Lower lobe of right lung (tissue), 2 donors: ENCODE results near the gene KCNJ2. TPM values are rescaled to one million over a fixed set of nuclear protein-coding genes. Genes with fewer than 3 reads are reported as not detected.

Experiments used
- ATAC-seq, 2 donors: fragments of 200-7000 bp; cut with Tn5 transposase; one replicate each; pipeline ENCODE4 v1.9.1; 2020 to 2022; ENCODE audit warnings: mild to moderate bottlenecking in 2 of 2, moderate library complexity in 2 of 2
- DNase-seq: peaks from one replicate; pipeline ENCODE4 v3.0.0-alpha.2; 2020
- H3K27ac ChIP-seq: fragments of 200-600 bp; one replicate; pipeline ENCODE4 v1.8.0; 2022
- H3K27me3 ChIP-seq: fragments of 200-600 bp; one replicate; pipeline ENCODE4 v1.8.0; 2022; ENCODE audit warnings: low read depth
- H3K36me3 ChIP-seq: fragments of 200-600 bp; one replicate; pipeline ENCODE4 v1.8.0; 2022; ENCODE audit warnings: mild to moderate bottlenecking
- H3K4me1 ChIP-seq: fragments of 200-600 bp; one replicate; pipeline ENCODE4 v1.8.0; 2022
- H3K4me3 ChIP-seq: fragments of 200-600 bp; one replicate; pipeline ENCODE4 v1.8.0; 2022; ENCODE audit warnings: mild to moderate bottlenecking
- H3K9me3 ChIP-seq: fragments of 200-600 bp; one replicate; pipeline ENCODE4 v1.8.0; 2022
- intact Hi-C: fragments of 100-400 bp; cut with DNase I; formaldehyde crosslinking; loops from one replicate; pipeline ENCODE4 v1.11.0; 2022
- total RNA-seq: library from RNA; stranded (reverse); fragmentation: NEBNext Ultra II Directional; extraction: Animal tissue kit (Norgen Biotek cat#: 25700); gene quantifications from one replicate; pipeline ENCODE4 v1.2.1, GENCODE V29; 2021
- TF ChIP-seq, protein P1 (sequence below): fragments of 200-600 bp; IDR thresholded peaks from one replicate; pipeline ENCODE4 v1.8.0; 2022; ENCODE audit warnings: antibody characterized with exemption, mild to moderate bottlenecking
- donor health status: DM: no; HTN: yes; CAD: no; lungs with severe emphysema.

KCNJ2 gene
- total RNA-seq, 1 donor from 2014 or later = 15.6 TPM

DNA sequence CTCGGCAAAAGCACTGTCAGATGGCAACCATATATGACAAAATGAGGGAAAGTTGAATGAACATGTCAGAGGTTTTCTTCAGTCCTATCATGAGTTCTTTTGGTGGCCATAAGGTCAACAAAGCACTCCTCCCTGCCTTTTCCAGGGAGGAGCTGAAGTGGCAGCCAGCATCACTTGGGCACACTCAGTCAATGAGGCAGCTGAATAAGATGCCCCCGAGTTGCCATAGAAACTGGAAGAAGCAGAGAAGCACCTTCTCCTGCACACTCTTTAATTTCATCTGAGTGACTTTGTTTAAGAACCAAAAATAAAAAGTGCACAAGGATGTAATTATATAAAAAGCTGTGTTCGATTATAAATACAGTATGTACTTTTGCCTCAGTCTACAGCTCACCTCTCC lies 16.0 kb downstream of the KCNJ2 start:
- no peaks in the 10 kb centered on the region for H3K36me3 ChIP-seq
- H3K4me3 ChIP-seq = no peak overlapping the region
- no peaks in the 10 kb centered on the region for H3K4me1 ChIP-seq
- no peak for DNase-seq
- intact Hi-C loops = no loop called here
- H3K27ac ChIP-seq = no peak overlapping the region
- no peaks in the 10 kb centered on the region for H3K9me3 ChIP-seq
- no peaks in the 10 kb centered on the region for H3K27me3 ChIP-seq
- TF ChIP-seq, protein P1, sequence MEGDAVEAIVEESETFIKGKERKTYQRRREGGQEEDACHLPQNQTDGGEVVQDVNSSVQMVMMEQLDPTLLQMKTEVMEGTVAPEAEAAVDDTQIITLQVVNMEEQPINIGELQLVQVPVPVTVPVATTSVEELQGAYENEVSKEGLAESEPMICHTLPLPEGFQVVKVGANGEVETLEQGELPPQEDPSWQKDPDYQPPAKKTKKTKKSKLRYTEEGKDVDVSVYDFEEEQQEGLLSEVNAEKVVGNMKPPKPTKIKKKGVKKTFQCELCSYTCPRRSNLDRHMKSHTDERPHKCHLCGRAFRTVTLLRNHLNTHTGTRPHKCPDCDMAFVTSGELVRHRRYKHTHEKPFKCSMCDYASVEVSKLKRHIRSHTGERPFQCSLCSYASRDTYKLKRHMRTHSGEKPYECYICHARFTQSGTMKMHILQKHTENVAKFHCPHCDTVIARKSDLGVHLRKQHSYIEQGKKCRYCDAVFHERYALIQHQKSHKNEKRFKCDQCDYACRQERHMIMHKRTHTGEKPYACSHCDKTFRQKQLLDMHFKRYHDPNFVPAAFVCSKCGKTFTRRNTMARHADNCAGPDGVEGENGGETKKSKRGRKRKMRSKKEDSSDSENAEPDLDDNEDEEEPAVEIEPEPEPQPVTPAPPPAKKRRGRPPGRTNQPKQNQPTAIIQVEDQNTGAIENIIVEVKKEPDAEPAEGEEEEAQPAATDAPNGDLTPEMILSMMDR = no peak
- no peak for ATAC-seq

DNA sequence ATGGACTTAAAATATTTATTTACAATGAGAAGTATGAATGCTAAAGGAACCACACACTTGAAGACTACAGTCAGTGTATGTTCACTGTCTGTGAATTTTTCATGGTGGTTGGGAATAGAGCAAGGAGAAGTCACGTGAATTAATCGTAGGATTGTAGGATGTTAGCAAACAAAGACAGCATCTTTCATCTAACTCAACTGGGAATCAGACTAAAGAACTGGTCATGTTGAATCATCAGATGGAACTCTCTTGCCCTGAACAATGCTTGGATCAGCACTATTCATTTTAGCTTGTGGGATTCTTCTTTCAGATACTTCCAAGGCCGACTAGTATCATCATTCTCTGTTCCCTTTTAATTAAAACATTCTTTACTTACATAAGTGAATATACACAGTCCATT lies 18.1 kb downstream of the KCNJ2 start:
- Histone ChIP-seq H3K4me3 (no peak overlapping the region), H3K36me3 (no peaks in the 10 kb centered on the region), H3K4me1 (no peaks in the 10 kb centered on the region), H3K27me3 (no peaks in the 10 kb centered on the region), H3K27ac (no peak overlapping the region), H3K9me3 (no peaks in the 10 kb centered on the region)
- ATAC-seq (no peak), DNase-seq (no peak)
- intact Hi-C loops = no loop called here
- TF ChIP-seq, protein P1 = no peak

DNA sequence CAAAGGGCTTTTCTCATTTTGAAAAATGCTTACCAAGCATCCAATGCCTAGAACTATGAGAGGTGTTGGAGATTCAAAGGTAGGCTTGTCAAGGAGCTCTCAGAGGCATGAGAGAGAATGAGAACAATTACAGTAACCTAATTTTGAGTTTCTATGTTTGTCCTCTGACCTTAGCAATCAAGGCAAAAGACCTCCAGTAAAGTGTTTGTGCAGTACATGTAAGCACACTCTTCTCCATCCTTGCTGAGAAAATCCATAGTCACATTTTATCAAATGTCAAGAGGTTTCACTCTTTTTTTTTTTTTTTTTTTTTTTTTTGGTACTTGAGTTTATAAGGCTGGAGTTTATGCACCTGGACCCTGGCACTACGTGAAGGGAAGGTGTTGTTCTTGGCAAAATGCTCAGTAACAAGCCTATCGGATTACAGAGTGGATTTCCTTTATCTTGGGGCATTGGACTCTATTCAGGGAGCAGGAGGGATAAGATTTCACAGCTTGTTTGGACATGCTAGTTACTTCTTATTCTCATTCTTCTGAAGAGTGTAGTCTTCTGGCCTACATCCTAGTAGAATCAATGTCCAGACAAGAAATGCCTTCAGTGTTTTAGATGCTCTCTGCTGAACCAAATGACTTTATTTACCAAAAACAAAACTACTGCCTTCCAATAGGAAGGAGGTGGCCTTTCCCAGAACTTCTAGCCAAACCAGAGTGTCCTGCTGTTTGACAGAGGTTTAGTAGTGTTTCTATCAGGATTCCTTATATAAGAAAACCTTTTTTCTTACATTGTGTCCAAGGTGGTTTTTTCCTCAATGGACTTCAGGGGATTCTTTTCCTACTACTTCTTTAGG lies 21.9 kb downstream of the KCNJ2 start:
- intact Hi-C loops = no loop called here

DNA sequence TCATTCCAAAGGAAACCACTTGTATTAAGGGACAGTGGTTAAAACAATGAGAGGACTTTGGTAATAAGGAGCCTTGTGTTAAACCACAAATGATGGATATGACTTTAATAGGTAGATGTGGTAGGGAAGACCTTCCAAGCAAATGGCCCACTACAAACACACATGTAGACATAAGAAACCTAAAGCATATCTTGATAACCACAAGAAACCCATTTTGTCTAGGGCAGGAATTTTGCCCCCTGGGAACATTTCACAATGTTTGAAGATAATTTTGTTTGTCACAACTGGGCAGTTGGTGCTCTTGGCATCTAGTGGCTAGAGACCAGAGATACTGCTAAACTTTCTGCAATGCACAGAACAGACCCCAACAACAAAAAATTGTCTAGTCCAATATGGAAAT lies 25.8 kb downstream of the KCNJ2 start:
- no peak for ATAC-seq

More for the DNA sequence above, 21.9 kb downstream of the KCNJ2 start:
- Histone ChIP-seq H3K4me3 (no peak overlapping the region), H3K27ac (no peak overlapping the region), H3K36me3 (no peaks in the 10 kb centered on the region), H3K9me3 (no peaks in the 10 kb centered on the region), H3K4me1 (no peaks in the 10 kb centered on the region), H3K27me3 (no peaks in the 10 kb centered on the region)
- ATAC-seq (peak; percentile 53 to 65), DNase-seq (no peak)
- TF ChIP-seq, protein P1 = no peak

DNA sequence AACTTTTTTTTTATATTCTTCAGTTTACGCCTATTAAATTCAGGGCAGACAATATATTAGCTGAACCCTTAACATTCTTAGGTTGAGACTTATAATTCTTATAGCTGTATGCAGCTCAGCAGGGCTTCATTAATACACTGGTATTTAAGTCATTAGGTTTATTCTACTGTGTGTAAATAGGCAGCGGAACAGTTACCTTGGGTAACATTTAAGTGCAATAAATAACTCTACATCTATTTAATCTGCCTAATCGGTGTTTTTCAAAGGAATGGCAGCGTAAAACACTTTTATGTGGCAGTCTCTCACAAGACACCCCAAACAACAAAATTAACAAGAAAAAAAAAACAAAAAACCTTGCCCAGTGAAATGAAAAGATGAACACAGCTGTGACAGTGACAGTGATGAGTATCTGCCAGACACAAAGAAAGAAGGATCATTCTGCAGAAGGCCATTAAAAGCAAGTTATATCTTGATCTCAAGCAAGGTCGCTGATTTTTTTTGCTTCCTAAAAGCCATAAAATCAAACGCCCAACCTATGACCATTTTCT lies 32.6 kb downstream of the KCNJ2 start:
- no peak overlapping the region for H3K4me3 ChIP-seq
- H3K27me3 ChIP-seq = no peaks in the 10 kb centered on the region
- no peaks in the 10 kb centered on the region for H3K9me3 ChIP-seq
- DNase-seq = no peak
- no peak overlapping the region for H3K27ac ChIP-seq
- no peaks in the 10 kb centered on the region for H3K4me1 ChIP-seq
- intact Hi-C loops = no loop called here
- ATAC-seq = no peak
- TF ChIP-seq, protein P1 = no peak
- no peaks in the 10 kb centered on the region for H3K36me3 ChIP-seq

More for the DNA sequence above, 25.8 kb downstream of the KCNJ2 start:
- TF ChIP-seq, protein P1 = no peak
- intact Hi-C loops = no loop called here
- Histone ChIP-seq H3K9me3 (no peaks in the 10 kb centered on the region), H3K36me3 (no peaks in the 10 kb centered on the region), H3K27me3 (no peaks in the 10 kb centered on the region), H3K4me3 (no peak overlapping the region), H3K27ac (no peak overlapping the region), H3K4me1 (no peaks in the 10 kb centered on the region)
- no peak for DNase-seq
